Epidermal melanocyte (primary cell): ENCODE data around the gene BNC1.
"Not testable (repeated sequence)": the region's sequence is repeated elsewhere in the genome, so short reads cannot be mapped to it uniquely, and the experiment has no call there.

ENCODE experiments used
- DNase-seq: peaks from one replicate; pipeline ENCODE4 v3.0.0; 2011; ENCODE audit warnings: low spot score; ENCODE audit not compliant: insufficient read length

Gene BNC1

DNA sequence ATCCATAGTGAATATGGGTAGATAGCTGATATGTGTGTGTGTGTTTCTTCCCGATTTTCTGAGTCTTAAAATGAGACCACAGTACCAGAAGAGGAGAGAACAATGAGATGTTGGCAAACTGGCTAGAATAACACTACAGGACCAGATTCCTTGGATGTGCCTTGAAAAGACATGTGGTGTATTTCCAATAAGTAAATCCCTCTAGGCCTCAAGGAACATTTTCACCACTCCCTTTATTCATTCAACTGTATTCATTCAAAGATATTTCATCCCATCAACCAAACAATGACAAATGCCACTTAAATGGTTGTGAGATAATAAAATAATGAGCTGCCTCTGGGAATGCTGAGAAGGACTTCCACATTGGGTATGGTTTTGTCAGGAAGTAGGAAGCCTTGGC lies 8.7 kb upstream of the BNC1 start:
- DNase-seq, result no peak

GRCh38 chr15:83292317-83292716 lies 7.9 kb upstream of the BNC1 start:
- DNase-seq, result no peak

- no peak for DNase-seq
These were observed 5.8 kb upstream of the BNC1 start for GRCh38 chr15:83290236-83290635.

DNA sequence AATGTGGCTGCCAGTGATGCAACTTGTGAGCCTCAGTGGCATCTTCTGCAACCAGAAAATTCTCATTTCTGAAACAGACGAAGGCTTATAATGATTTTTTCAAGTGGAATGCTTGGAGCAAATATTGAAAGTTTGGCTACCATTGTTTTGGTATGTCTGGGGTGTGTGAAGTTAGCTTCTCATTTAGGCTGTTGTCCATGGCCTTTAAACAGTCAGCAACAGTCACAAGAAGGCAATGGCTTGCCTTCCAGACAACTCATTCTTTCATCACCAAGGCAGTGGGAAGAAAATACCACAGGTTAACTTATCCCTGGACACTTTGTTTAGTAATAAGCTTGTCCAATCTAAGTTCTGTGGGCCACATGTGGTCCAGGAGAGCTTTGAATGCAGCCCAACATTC lies 4.7 kb upstream of the BNC1 start:
- no peak for DNase-seq

GRCh38 chr15:83288381-83288801 lies 3.9 kb upstream of the BNC1 start:
- DNase-seq, result no peak

DNA sequence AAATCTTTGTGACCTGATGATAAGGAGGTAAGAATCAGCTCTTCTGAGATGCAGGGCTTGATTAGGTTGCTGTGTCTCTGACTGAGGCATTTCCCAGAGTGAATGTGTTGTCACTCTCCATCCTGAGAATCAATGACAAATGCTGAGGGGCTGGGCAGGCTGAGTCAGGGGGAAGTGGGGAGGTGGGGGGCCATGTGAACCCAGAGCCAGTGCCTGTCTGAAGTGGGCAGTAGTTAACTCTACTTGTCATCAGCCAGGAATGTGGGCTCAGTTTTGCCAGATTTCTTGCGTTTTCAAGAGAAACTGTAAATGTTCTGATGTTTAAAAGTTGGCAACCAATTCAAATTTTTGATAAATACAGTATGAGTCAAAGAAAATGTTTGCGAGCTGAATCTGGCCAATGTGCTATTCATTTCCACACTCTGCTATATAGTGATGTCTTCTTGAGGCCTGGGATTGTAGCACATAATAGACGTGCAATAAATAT lies 3.1 kb upstream of the BNC1 start:
- no peak for DNase-seq

DNA sequence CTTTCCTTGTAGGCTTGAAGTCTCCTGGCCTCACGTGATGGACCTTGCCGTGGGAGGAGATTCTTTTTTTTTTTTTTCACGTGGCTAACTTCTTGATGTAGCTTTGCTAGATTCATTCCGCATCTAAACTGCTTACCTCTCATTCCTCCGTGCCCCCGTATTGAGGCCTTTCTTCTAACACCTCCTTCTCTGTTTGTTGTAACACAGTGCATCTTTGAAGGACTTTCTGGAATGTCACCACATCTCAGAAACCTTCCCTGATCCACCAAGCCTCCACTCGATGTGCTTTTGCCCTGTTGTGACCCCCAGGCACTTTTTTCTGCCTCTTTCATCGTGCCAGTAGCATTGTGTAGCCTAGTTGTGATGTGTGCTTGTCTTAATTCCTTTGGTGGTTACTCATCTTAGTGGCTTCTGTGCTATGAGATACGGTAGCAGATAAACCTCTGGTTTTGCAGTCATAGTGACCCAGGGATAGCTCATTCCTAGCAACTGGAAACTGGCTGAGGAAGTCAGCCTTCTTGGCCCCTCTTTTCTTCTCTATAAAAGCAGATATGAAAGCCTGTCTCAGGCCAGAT lies 1.6 kb upstream of the BNC1 start:
- no peak for DNase-seq

- no peak for DNase-seq
These were observed 967 bp upstream of the BNC1 start for GRCh38 chr15:83285284-83285978.

DNA sequence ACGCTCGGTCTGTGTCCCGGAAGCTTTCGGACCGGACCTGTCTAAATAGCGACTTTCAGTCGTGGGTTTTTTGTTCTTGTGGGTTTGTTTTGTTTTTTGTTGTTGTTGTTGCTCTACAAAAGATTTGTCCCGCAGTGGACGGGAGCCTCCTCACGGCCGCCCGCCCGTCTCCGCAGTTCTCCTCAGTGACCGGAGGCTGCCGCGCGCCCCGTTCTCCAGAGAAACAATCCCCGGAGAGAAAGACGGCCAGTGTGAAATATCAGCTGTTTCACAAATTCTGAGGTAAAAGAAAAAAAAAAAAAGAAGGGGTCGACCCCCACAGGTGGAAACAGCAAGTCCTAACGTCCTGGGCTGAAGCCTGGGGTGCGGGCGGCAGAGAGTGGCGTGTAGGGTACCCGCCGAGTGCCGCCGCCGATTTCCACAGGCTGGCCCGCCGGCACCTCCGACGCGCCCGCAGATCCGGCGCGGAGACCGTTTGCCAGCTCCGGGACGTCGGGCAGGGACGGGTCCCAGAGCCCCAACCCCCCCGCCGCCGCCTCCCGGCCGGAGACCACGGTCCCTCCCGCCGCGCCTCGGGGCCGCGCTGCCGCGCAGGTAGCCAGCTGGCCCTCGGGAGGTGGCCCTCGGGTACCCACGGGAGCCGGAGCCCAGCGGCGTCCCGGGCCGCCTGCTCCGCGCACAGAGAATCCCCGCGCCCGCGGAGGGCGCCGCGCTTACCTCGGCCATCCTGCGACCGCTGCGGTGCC lies 478 bp downstream of the BNC1 start:
- no peak for DNase-seq

DNA sequence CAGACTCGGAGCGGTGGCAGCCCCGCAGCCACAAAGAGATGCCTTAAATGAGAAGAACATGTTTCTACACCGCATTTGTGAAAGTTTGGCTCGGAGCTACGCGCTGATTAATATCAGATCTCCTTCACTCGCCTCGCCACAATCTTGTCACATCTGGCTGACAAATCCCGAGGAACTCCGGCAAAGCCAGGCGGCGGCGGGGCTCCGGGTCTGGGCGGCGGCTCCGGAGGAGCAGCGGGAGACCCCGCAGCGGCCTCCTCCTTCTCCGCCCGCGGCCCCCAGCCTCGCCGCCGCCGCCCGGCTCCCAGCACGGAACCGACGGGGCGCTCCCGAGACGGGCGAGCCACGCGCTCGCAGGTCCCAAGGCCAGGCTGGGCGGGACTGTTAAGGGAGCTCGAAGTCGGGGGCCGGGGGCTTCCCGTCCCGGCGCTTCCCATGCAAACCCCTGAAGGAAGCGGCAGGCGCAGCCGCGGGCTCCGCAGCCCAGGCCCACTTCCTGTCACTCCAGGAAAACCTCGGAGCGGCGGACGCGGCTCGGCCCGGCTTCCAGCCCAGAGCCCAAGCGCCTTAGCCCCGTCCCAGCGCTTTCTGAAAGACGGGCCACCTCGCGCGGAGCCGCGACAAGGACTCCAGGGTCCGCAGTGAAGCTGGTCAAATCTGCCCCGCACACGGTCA lies 1.2 kb downstream of the BNC1 start:
- no peak for DNase-seq

- DNase-seq, result no peak
These were observed 1.7 kb downstream of the BNC1 start for GRCh38 chr15:83282776-83283137.

GRCh38 chr15:83282141-83282540 lies 2.3 kb downstream of the BNC1 start:
- no peak for DNase-seq

DNA sequence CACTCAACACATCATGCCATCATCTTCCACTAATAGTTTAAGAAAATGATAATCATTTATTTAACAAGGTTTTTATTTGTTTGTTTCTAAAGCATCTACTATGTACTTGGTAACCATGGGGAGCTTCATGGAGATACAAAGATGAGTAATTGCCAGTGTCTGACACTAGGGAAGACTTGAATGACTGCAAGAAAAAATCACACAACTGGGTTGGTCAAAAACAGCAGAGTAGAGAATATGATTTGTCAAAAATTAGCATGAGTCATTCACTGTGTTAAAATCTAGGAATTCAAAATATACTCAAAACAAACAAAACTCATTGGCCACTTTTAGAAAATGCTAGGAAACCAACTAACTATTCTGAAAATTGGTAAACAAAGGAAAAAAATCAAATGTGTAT lies 6.3 kb downstream of the BNC1 start:
- no peak for DNase-seq

GRCh38 chr15:83276661-83277060 lies 7.8 kb downstream of the BNC1 start:
- no peak for DNase-seq

GRCh38 chr15:83275412-83275811 lies 9.1 kb downstream of the BNC1 start:
- DNase-seq, result no peak

- no peak for DNase-seq
These were observed 14.3 kb downstream of the BNC1 start for GRCh38 chr15:83270176-83270575.

- no peak for DNase-seq
These were observed 16.3 kb downstream of the BNC1 start for GRCh38 chr15:83268147-83268546.

GRCh38 chr15:83262594-83263315 lies 21.7 kb downstream of the BNC1 start:
- no peak for DNase-seq

GRCh38 chr15:83262181-83262580 lies 22.3 kb downstream of the BNC1 start:
- DNase-seq, result not testable (repeated sequence)

DNA sequence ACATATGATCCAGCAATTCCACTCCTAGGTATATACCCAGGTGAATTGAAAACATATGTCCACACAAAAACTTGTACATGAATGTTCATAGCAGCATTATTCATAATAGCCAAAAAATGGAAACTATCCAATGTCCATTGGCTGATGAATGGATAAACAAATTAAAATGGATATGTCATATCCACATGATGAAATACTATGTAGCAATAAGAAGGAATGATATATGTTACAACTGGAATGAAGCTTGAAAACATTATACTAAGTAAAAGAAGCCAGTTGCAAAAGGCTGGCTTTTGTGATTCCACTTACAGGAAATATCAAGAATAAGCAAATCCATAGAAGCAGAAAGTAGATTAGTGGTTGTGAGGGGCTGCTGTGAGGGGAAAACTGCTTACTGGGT lies 33.7 kb downstream of the BNC1 start:
- no peak for DNase-seq

- DNase-seq, result no peak
These were observed 35.5 kb downstream of the BNC1 start for GRCh38 chr15:83249030-83249343.
